C4-2B (cell line): ENCODE measurements around the gene LRFN5.
"Not testable (repeated sequence)": the region's sequence is repeated elsewhere in the genome, so short reads cannot be mapped to it uniquely, and the experiment has no call there.

ENCODE experiments used
- H3K27ac ChIP-seq: fragments of 450-650 bp; 2 replicates; pipeline ENCODE4 v1.5.1; 2017
- ZFX ChIP-seq: fragments of 450-650 bp; IDR thresholded peaks from 2 replicates; pipeline ENCODE4 v1.6.1; 2017
- TF ChIP-seq, protein P1 (sequence below): fragments of 450-650 bp; conservative IDR thresholded peaks from 2 replicates; pipeline ENCODE4 v1.5.1; 2017; ENCODE audit warnings: mild to moderate bottlenecking

LRFN5 gene

DNA sequence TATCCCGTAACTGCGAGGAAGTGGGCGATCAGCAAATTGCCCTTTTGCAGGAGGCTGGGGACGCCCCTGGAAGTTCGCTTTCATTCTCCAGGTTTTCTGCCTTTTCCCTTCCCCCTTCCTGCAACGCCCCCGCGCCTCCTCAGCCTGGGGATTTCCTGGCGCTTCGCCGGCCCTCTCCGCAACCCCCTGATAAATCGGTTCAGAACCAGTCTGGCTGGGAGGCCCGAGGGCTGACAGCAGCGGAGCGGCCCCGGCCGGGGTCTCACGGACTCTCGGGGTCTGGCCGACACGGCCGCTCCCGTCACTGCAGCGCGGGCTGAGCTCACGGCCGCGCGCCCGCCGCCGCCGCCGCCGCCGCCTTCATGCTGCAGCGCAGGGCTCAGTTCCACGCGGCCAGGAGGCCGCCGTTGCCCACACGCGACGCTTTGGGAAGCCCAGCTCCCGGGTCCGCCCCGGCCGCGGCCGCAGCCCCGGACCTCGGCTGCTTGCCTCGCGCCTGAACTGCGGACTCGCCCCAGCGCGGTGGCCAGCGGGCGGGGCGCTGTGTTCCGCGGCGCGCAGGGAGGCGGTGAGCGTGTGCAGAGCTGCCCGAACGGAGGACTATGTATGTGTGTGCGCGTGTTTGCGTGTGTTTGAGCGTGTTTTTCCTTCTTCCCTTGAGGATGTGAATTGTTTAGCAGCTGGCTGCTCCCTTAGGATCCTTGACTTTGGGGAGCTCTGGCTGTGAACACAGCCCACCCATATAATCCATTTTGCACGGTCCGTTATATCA lies at the start of gene LRFN5:
TSS of gene LRFN5 (plus strand) at position 345 of the 772 bp plus-strand sequence.
- H3K27ac ChIP-seq = no peak within 1 kb of the TSS
- TF ChIP-seq, protein P1, sequence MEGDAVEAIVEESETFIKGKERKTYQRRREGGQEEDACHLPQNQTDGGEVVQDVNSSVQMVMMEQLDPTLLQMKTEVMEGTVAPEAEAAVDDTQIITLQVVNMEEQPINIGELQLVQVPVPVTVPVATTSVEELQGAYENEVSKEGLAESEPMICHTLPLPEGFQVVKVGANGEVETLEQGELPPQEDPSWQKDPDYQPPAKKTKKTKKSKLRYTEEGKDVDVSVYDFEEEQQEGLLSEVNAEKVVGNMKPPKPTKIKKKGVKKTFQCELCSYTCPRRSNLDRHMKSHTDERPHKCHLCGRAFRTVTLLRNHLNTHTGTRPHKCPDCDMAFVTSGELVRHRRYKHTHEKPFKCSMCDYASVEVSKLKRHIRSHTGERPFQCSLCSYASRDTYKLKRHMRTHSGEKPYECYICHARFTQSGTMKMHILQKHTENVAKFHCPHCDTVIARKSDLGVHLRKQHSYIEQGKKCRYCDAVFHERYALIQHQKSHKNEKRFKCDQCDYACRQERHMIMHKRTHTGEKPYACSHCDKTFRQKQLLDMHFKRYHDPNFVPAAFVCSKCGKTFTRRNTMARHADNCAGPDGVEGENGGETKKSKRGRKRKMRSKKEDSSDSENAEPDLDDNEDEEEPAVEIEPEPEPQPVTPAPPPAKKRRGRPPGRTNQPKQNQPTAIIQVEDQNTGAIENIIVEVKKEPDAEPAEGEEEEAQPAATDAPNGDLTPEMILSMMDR = 0 out of 2 replicates have a peak, but pooled peaks have one; percentile 4
- no peak for TF ChIP-seq ZFX

DNA sequence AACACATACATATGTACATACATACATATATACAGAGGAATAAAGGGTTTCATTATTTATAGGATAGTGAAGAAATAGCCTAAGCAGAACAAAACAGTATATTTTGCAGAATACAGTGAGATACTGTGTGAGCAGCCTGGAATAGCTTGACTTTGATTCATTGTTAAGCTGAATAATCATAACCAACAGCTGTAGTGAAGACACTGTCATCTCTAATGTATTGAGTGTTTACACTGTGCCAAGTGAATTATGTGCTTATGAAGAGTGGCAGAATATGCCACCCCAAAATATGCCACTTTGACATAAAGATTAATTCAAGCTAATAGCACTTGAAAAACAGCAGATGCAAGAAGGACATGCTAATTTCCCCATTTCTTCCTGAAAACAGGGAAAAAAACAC lies 48.2 kb upstream of the LRFN5 start:
- H3K27ac ChIP-seq = no peak overlapping the region

DNA sequence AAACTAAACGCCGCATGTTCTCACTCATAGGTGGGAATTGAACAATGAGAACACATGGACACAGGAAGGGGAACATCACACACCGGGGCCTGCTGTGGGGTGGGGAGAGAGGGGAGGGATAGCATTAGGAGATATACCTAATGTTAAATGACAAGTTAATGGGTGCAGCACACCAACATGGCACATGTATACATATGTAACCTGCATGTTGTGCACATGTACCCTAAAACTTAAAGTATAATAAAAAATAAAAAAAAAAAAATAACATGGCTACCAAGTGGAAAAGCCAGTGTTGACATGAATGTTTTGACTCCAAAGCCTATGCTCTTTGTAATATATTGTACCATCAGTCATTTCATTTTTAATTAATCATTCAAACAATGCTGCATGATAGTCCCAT lies 39.8 kb upstream of the LRFN5 start:
- H3K27ac ChIP-seq = not testable (repeated sequence)

More for the DNA sequence above, 48.2 kb upstream of the LRFN5 start:
- TF ChIP-seq ZFX = no peak
- TF ChIP-seq, protein P1 = no peak

DNA sequence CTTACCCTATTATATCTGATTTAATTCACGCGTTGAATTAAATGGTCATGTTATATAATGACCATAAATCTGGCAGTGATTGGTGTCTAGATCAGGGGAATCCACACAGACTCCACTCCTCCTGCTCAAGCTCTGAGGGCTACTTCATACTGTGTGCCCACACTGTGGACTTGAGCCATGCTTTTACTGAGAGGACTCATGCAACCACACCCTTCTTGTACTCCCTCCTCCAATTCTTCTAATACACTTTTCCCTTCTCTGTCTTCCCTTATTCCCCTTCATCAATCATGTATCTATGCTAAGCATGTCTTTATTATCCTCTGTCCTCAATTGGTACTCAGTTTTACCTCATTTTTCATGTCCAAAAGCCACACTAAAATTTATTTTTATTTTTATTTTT lies 37.7 kb upstream of the LRFN5 start:
- no peak overlapping the region for H3K27ac ChIP-seq
- TF ChIP-seq, protein P1 = no peak
- TF ChIP-seq ZFX = no peak

DNA sequence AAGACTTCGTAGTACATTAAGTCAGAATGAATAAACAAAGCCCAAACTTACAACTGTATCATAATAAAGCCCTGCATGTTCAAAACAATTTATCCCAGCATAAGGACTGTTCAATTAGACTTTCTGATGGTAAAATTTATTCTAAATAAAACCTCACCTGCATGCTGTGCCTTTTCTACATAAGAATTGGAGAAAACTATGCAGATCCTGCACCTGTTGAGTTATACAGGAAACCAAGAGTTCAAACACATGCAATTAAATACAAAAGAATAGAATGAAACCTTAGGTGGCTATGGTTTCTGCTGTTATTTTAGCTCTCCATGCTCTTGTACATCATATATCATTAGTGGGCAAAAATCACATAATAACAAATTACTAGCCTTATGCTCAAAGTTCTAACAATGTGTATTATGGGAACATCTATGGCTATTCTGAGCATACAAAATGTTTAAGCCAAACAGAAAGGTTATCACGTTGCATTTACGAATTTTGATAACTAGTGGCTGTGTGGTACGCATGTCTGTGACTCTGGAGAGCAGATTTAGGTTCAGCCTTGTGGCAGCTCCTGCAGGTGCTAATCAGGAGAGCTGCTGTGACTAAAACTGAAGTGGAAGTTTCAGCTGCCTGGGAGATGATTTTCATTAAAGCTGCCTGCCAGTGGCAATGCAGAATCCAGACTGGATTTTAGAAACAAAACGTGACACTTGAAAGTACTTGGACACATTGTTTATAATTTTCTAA lies 36.1 kb upstream of the LRFN5 start:
- no peak overlapping the region for H3K27ac ChIP-seq
- TF ChIP-seq ZFX = no peak
- TF ChIP-seq, protein P1 = no peak

DNA sequence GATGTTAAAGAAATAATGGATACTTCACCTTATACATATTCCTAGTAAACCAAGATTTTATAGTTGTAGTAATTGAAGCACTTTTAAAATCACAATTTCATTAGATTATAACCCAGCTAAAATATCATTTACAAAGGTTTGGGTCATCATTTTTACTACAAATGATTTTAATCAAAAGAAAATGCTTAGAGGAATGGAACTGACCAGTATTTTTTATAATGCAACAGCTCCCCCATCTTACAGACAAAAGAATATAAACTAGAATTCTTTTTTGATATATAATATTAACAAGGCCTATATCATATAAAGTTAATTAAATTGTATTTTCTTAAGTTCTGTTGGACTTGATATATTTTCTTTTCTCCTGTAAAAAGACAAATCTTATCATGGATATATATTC lies 20.4 kb upstream of the LRFN5 start:
- no peak overlapping the region for H3K27ac ChIP-seq
- TF ChIP-seq ZFX = no peak
- TF ChIP-seq, protein P1 = peak; percentile 30

DNA sequence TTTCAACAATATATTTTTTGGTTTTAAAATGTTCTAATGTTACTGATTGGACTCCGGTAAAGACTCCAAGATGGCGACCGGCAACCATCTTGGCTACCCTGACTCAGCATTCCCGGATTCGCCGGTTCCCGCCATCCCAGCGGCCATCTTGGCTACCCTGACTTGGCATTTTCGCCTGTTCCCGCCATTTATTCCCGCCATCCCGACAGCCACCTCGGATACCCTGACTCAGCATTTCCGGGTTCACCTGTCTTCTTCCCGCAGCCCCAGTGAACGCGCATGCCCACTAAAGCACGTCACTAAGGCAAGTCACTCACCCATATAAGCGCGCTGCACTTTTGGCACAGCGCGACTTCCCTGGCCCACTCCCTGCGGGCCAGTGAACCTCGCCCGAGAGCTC lies 9.0 kb upstream of the LRFN5 start:
- no peak for TF ChIP-seq ZFX
- TF ChIP-seq, protein P1 = no peak
- H3K27ac ChIP-seq = no peak overlapping the region

DNA sequence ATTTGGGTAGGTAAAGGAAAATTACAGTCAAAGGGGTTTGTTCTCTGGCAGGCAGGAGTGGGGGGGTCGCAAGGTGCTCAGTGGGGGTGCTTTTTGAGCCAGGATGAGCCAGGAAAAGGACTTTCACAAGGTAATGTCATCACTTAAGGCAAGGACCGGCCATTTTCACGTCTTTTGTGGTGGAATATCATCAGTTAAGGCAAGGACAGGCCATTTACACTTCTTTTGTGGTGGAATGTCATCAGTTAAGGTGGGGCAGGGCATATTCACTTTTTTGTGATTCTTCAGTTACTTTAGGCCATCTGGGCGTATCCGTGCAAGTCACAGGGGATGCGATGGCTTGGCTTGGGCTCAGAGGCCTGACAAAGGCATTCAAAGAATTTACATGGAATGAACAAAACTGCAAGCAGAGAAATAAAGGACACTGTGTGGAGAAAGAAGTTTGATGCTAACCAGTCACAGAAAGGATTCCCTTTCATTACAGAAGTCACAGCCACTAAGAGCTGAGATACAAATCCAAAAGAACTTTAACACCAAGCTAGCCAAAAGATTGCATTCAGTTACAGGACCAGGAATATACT lies 6.8 kb upstream of the LRFN5 start:
- not testable (repeated sequence) for H3K27ac ChIP-seq
